GM12878 (cell line): ENCODE measurements around the gene DIP2A. TPM values are rescaled to one million over a fixed set of nuclear protein-coding genes. Genes with fewer than 3 reads are reported as not detected.

Experiments used
- ATAC-seq: fragments of 200-7000 bp; cut with Tn5 transposase; 3 replicates; pipeline ENCODE4 v1.9.1; 2020; ENCODE audit warnings: mild to moderate bottlenecking, moderate library complexity
- BruUV-seq: library from RNA; stranded (reverse); fragments of 400-500 nt; replicated peaks from 2 replicates; lab custom pipeline; 2021; lab: Mats Ljungman, UMichigan
- CTCF ChIA-PET: fragments of 300-600 bp; sonication (Branson Sonifier 250); formaldehyde crosslinking; extraction: SDS; loops from one replicate; lab custom pipeline; 2021; ENCODE audit warnings: inconsistent platforms; lab: Yijun Ruan, JAX
- POLR2A ChIA-PET: fragments of 350-600 bp; formaldehyde crosslinking; extraction: SDS; loops from one replicate; lab custom pipeline; 2021; ENCODE audit warnings: inconsistent platforms; lab: Charles Lee
- RAD21 ChIA-PET: fragments of 300-600 bp; sonication (Branson Sonifier 250); formaldehyde crosslinking; loops from one replicate; lab custom pipeline; 2023; ENCODE audit warnings: antibody characterized with exemption; ENCODE audit not compliant: unreplicated experiment; lab: Charles Lee
- SMC1A ChIA-PET: fragments of 300-600 bp; sonication (Branson Sonifier 250); formaldehyde crosslinking; loops from one replicate; lab custom pipeline; 2023; ENCODE audit not compliant: unreplicated experiment, uncharacterized antibody; lab: Charles Lee
- DNase-seq: peaks from one replicate; pipeline ENCODE4 v3.0.0-alpha.2; 2011; ENCODE audit warnings: low read depth, low spot score
- FAIRE-seq: peaks from 3 replicates; lab custom pipeline; 2011; peaks lifted over from hg19 to GRCh38; lab: Jason Lieb, UNC
- H2AFZ ChIP-seq: 2 replicates; pipeline ENCODE4 v1.6.0; 2011; ENCODE audit warnings: low read depth, low read length, control low read depth; ENCODE audit not compliant: control insufficient read depth
- H3K27ac ChIP-seq: 2 replicates; pipeline ENCODE4 v1.5.1; 2011; ENCODE audit warnings: control low read depth; ENCODE audit not compliant: control insufficient read depth, insufficient read depth
- H3K27me3 ChIP-seq, 2 experiments: replicated peaks in 1 of 2; 2 replicates each; pipeline versions ENCODE4 v1.6.0 to v1.6.1; 2011; ENCODE audit warnings: low read length in 1 of 2; ENCODE audit not compliant: control insufficient read depth in 2 of 2, insufficient read depth in 2 of 2
- H3K36me3 ChIP-seq, 2 experiments: 2 replicates each; pipeline ENCODE4 v1.5.1; 2011; ENCODE audit warnings: low read length in 1 of 2; ENCODE audit not compliant: control insufficient read depth in 2 of 2, insufficient read depth in 2 of 2
- H3K4me1 ChIP-seq: 2 replicates; pipeline ENCODE4 v1.6.1; 2011; ENCODE audit warnings: mild to moderate bottlenecking, low read length, moderate library complexity, mixed read lengths; ENCODE audit not compliant: control insufficient read depth, insufficient read depth
- H3K4me2 ChIP-seq: 2 replicates; pipeline ENCODE4 v1.6.0; 2011; ENCODE audit warnings: control low read depth; ENCODE audit not compliant: control insufficient read depth, insufficient read depth
- H3K4me3 ChIP-seq: fragments of 200-600 bp; sonication (generic); 2 replicates; pipeline ENCODE4 v1.5.1; 2016
- H3K79me2 ChIP-seq: 2 replicates; pipeline ENCODE4 v1.6.0; 2011; ENCODE audit warnings: low read length; ENCODE audit not compliant: control insufficient read depth, insufficient read depth
- H3K9ac ChIP-seq: 2 replicates; pipeline ENCODE4 v1.8.0; 2011; ENCODE audit warnings: low read length, control low read depth, mixed read lengths; ENCODE audit not compliant: control insufficient read depth, insufficient read depth
- H3K9me3 ChIP-seq: replicated peaks from 3 replicates; pipeline ENCODE4 v1.5.1; 2011; ENCODE audit warnings: mild to moderate bottlenecking, low read length; ENCODE audit not compliant: control insufficient read depth, insufficient read depth
- H4K20me1 ChIP-seq: 2 replicates; pipeline ENCODE4 v1.6.0; 2011; ENCODE audit not compliant: control insufficient read depth, insufficient read depth
- KLF5 ChIP-seq: fragments of 450-650 bp; IDR thresholded peaks from 2 replicates; pipeline ENCODE4 v1.6.1; 2014; ENCODE audit warnings: mild to moderate bottlenecking; ENCODE audit not compliant: partially characterized antibody
- MYC ChIP-seq: IDR thresholded peaks from 2 replicates; pipeline ENCODE4 v1.6.1; 2011; ENCODE audit warnings: mild to moderate bottlenecking, low read length, moderate library complexity, inconsistent platforms; ENCODE audit not compliant: insufficient read depth, insufficient replicate concordance, insufficient read length, severe bottlenecking
- ZNF207 ChIP-seq: fragments of 450-650 bp; IDR thresholded peaks from 2 replicates; pipeline ENCODE4 v1.6.1; 2014; ENCODE audit warnings: antibody characterized with exemption, mild to moderate bottlenecking, borderline replicate concordance
- WGBS: methylation state at CpG from one replicate; pipeline ENCODE4 v1.1.6; 2016; ENCODE audit warnings: low lambda C conversion rate; ENCODE audit not compliant: insufficient replicate concordance, insufficient coverage; ENCODE audit errors: missing lambda C conversion rate; 5-methylcytosine and 5-hydroxymethylcytosine counted together
- in situ Hi-C: fragments of 300-500 bp; cut with MboI; formaldehyde crosslinking; loops from 9 replicates; pipeline ENCODE4 v1.14.3; 2018; ENCODE audit warnings: mixed read lengths
- intact Hi-C: fragments of 100-400 bp; cut with micrococcal nuclease; formaldehyde crosslinking; loops from one replicate; pipeline ENCODE4 v1.14.2; 2022; ENCODE audit not compliant: unreplicated experiment
- polyA plus RNA-seq, 11 experiments: library from polyadenylated mRNA; depleted of rRNA in 4 of 11; unstranded in 6 of 11; stranded (reverse) in 5 of 11; fragments of >200 nt; fragmentation: Nextera tagmentation in 4 of 11; fragmentation: Illumina TruSeq in 1 of 11; extraction: Ambion mirVana in 4 of 11; extraction: Trizol in 1 of 11; gene quantifications; 1 replicate in 1 of 11; 2 replicates in 10 of 11; pipeline versions ENCODE4 v1.2.1 to v1.2.3, GENCODE V29; 2011 to 2016; ENCODE audit warnings: inconsistent platforms in 2 of 11, missing spikeins in 2 of 11, low read depth in 1 of 11
- total RNA-seq, 4 experiments: library from RNA; depleted of rRNA in 3 of 4; stranded (reverse); fragments of >200 nt in 3 of 4; fragmentation: Illumina TruSeq in 1 of 4; extraction: Trizol in 1 of 4; gene quantifications; 2 replicates each; pipeline versions ENCODE4 v1.2.1 to v1.2.3, GENCODE V29; 2013 to 2021
- TF ChIP-seq, protein P1 (sequence below): fragments of 150-350 bp; IDR thresholded peaks from 2 replicates; pipeline ENCODE4 v1.6.1; 2016; ENCODE audit warnings: low read depth, low read length

DIP2A gene
- total and polyA plus RNA-seq, 10 of the 15 experiments (the other 5 are each of a cell fraction or from before 2014, with no cell fraction given): 1.7 to 25.5 (median 12.2) TPM

- no peak for TF ChIP-seq KLF5
- TF ChIP-seq, protein P1, sequence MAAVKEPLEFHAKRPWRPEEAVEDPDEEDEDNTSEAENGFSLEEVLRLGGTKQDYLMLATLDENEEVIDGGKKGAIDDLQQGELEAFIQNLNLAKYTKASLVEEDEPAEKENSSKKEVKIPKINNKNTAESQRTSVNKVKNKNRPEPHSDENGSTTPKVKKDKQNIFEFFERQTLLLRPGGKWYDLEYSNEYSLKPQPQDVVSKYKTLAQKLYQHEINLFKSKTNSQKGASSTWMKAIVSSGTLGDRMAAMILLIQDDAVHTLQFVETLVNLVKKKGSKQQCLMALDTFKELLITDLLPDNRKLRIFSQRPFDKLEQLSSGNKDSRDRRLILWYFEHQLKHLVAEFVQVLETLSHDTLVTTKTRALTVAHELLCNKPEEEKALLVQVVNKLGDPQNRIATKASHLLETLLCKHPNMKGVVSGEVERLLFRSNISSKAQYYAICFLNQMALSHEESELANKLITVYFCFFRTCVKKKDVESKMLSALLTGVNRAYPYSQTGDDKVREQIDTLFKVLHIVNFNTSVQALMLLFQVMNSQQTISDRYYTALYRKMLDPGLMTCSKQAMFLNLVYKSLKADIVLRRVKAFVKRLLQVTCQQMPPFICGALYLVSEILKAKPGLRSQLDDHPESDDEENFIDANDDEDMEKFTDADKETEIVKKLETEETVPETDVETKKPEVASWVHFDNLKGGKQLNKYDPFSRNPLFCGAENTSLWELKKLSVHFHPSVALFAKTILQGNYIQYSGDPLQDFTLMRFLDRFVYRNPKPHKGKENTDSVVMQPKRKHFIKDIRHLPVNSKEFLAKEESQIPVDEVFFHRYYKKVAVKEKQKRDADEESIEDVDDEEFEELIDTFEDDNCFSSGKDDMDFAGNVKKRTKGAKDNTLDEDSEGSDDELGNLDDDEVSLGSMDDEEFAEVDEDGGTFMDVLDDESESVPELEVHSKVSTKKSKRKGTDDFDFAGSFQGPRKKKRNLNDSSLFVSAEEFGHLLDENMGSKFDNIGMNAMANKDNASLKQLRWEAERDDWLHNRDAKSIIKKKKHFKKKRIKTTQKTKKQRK: no peak
Measured at GRCh38 chr21:46600978-46601377, 142.3 kb downstream of the DIP2A start (continued).

DNA sequence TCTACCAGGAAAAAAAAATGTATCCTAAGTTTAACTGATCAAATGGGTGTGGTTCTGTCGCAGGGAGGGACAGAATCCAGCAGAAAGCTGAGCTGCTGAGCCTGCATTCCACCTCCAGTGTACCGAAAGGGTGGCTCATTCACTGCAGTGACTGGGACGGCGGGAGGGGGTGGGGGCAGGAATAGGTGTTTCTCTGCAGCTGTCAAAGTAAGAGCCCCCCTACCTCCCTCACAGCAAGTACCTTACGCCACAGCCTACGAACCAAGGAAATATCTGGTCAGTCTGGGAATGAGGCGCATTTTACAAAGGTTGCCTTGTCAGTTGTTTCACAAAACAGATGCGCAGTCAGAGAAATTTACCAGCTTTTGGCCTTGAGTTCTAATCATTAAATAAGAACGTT, 144.5 kb downstream of the DIP2A start:
- RAD21 ChIA-PET: no interaction called here
- Histone ChIP-seq H3K9ac (no peak overlapping the region), H3K9me3 (no peaks in the 10 kb centered on the region), H3K27me3 (no peaks in the 10 kb centered on the region), H3K4me3 (no peak overlapping the region), H2AFZ (no peak overlapping the region), H3K4me2 (no peak overlapping the region), H3K36me3 (no peaks in the 10 kb centered on the region), H3K79me2 (no peaks in the 10 kb centered on the region), H3K4me1 (peaks cover 28% of the 10 kb centered on the region), H4K20me1 (no peaks in the 10 kb centered on the region), H3K27ac (no peak overlapping the region)
- intact Hi-C loops: no loop called here
- in situ Hi-C loops: no loop called here
- SMC1A ChIA-PET: interaction anchor here (1.0 kb wide), 1 partner anchor 43 kb away, joined by 3 read pairs; no protein-coding TSS in a partner anchor
- no TSS peak for BruUV-seq
- DNase-seq (no peak), FAIRE-seq (no peak), ATAC-seq (no peak)
- WGBS: 68% methylated on average over 7 of the region's 9 CpGs
- POLR2A ChIA-PET: no interaction called here
- CTCF ChIA-PET: no interaction called here
- TF ChIP-seq MYC (no peak), ZNF207 (no peak)
